ENCODE results near the gene EXOC2.

EXOC2 gene

GRCh38 chr6:570825-571224 is 122.1 kb downstream of the EXOC2 start:
- no peak for TF ChIP-seq EZH2phosphoT487 (IDR thresholded peaks at IDR 0.05; ENCODE audit: borderline replicate concordance, low read length)
- TF ChIP-seq CTCF (IDR thresholded peaks at IDR 0.05; ENCODE audit: low read depth, low read length, poor library complexity, severe bottlenecking): no peak
- Histone ChIP-seq H3K79me2 (ENCODE audit: control insufficient read depth, low read length) (no peaks in the 10 kb centered on the region), H3K9me2 (replicated peaks; ENCODE audit: control insufficient read depth, low read length) (no peaks in the 10 kb centered on the region), H3K4me2 (ENCODE audit: low read length) (no peak overlapping the region), H3K9me3 (ENCODE audit: control insufficient read depth, insufficient read depth, low read length) (no peaks in the 10 kb centered on the region), H3F3A (ENCODE audit: control insufficient read depth, insufficient read depth) (no peaks in the 10 kb centered on the region), H3K36me3 (ENCODE audit: control insufficient read depth, low read length) (no peaks in the 10 kb centered on the region), H3K27me3 (ENCODE audit: control insufficient read depth, low read length) (no peaks in the 10 kb centered on the region), H3K4me3 (ENCODE audit: low read length) (no peak overlapping the region), H3K27ac (ENCODE audit: low read depth, low read length) (no peak overlapping the region), H3K4me1 (ENCODE audit: control insufficient read depth, low read length) (no peaks in the 10 kb centered on the region), H4K20me1 (ENCODE audit: control insufficient read depth, insufficient read depth, low read depth, low read length) (no peaks in the 10 kb centered on the region)

GRCh38 chr6:568954-569523 is 123.9 kb downstream of the EXOC2 start:
- no peak overlapping the region for H3K4me3 ChIP-seq (ENCODE audit: low read length)
- no peaks in the 10 kb centered on the region for H3K79me2 ChIP-seq (ENCODE audit: control insufficient read depth, low read length)
- H4K20me1 ChIP-seq (ENCODE audit: control insufficient read depth, insufficient read depth, low read depth, low read length): no peaks in the 10 kb centered on the region
- H3K4me1 ChIP-seq (ENCODE audit: control insufficient read depth, low read length): no peaks in the 10 kb centered on the region
- no peaks in the 10 kb centered on the region for H3F3A ChIP-seq (ENCODE audit: control insufficient read depth, insufficient read depth)
- TF ChIP-seq EZH2phosphoT487 (IDR thresholded peaks at IDR 0.05; ENCODE audit: borderline replicate concordance, low read length) (no peak), CTCF (IDR thresholded peaks at IDR 0.05; ENCODE audit: low read depth, low read length, poor library complexity, severe bottlenecking) (no peak)
- H3K9me3 ChIP-seq (ENCODE audit: control insufficient read depth, insufficient read depth, low read length): no peaks in the 10 kb centered on the region
- no peaks in the 10 kb centered on the region for H3K9me2 ChIP-seq (replicated peaks; ENCODE audit: control insufficient read depth, low read length)
- no peaks in the 10 kb centered on the region for H3K27me3 ChIP-seq (ENCODE audit: control insufficient read depth, low read length)
- peaks cover 2% of the 10 kb centered on the region; the same call in 1 of the 2 replicates for H3K36me3 ChIP-seq (ENCODE audit: control insufficient read depth, low read length)
- H3K4me2 ChIP-seq (ENCODE audit: low read length): no peak overlapping the region
- no peak overlapping the region for H3K27ac ChIP-seq (ENCODE audit: low read depth, low read length)

GRCh38 chr6:568085-568484 is 124.9 kb downstream of the EXOC2 start:
- Histone ChIP-seq H3K4me1 (ENCODE audit: control insufficient read depth, low read length) (no peaks in the 10 kb centered on the region), H3K27ac (ENCODE audit: low read depth, low read length) (no peak overlapping the region), H3K27me3 (ENCODE audit: control insufficient read depth, low read length) (no peaks in the 10 kb centered on the region), H3K9me3 (ENCODE audit: control insufficient read depth, insufficient read depth, low read length) (no peaks in the 10 kb centered on the region), H3F3A (ENCODE audit: control insufficient read depth, insufficient read depth) (no peaks in the 10 kb centered on the region), H3K4me2 (ENCODE audit: low read length) (no peak overlapping the region), H3K79me2 (ENCODE audit: control insufficient read depth, low read length) (no peaks in the 10 kb centered on the region), H4K20me1 (ENCODE audit: control insufficient read depth, insufficient read depth, low read depth, low read length) (no peaks in the 10 kb centered on the region), H3K36me3 (ENCODE audit: control insufficient read depth, low read length) (peaks cover 4% of the 10 kb centered on the region; the same call in 1 of the 2 replicates), H3K4me3 (ENCODE audit: low read length) (no peak overlapping the region), H3K9me2 (replicated peaks; ENCODE audit: control insufficient read depth, low read length) (no peaks in the 10 kb centered on the region)
- TF ChIP-seq CTCF (IDR thresholded peaks at IDR 0.05; ENCODE audit: low read depth, low read length, poor library complexity, severe bottlenecking): no peak
- no peak for TF ChIP-seq EZH2phosphoT487 (IDR thresholded peaks at IDR 0.05; ENCODE audit: borderline replicate concordance, low read length)

All from DOHH2 (cell line).